Thyroid gland (tissue), 4 donors: ENCODE results near the gene SF1.

Experiments
- CTCF ChIP-seq, 6 experiments: fragments of 200-600 bp in 3 of 6; fragments of 450-650 bp in 3 of 6; sonication (generic) in 3 of 6; IDR thresholded peaks; one replicate each; pipeline ENCODE4 v1.5.1; 2016 to 2019; ENCODE audit warnings: antibody characterized with exemption in 6 of 6, mild to moderate bottlenecking in 2 of 6, inconsistent platforms in 1 of 6, moderate library complexity in 1 of 6
- POLR2A ChIP-seq, 2 donors: fragments of 450-650 bp; IDR thresholded peaks; one replicate each; pipeline ENCODE4 v1.6.1; 2017; ENCODE audit warnings: antibody characterized with exemption in 2 of 2, mild to moderate bottlenecking in 2 of 2, moderate library complexity in 1 of 2

GRCh38 chr11:64799623-64800302 lies 21.4 kb upstream of the SF1 start:
- TF ChIP-seq CTCF (IDR thresholded peaks at IDR 0.05) (no peak), POLR2A (IDR thresholded peaks at IDR 0.05) (no peak)
